Keratinocyte (primary cell): ENCODE measurements around the gene AGRN. TPM values are rescaled to one million over a fixed set of nuclear protein-coding genes. Genes with fewer than 3 reads are reported as not detected.
"Not testable (repeated sequence)": the region's sequence is repeated elsewhere in the genome, so short reads cannot be mapped to it uniquely, and the experiment has no call there.

Experiments used
- DNase-seq: peaks from one replicate; pipeline ENCODE4 v3.0.0-alpha.2; 2011; ENCODE audit warnings: low read depth, missing footprints, low spot score
- FAIRE-seq: peaks from 2 replicates; lab custom pipeline; 2011; peaks lifted over from hg19 to GRCh38; lab: Jason Lieb, UNC
- H2AFZ ChIP-seq: 2 replicates; pipeline ENCODE4 v1.6.0; 2012; ENCODE audit warnings: low read length, control low read depth, inconsistent platforms; ENCODE audit not compliant: control insufficient read depth
- H3K27ac ChIP-seq: 2 replicates; pipeline ENCODE4 v1.5.1; 2011; ENCODE audit warnings: low read length; ENCODE audit not compliant: control insufficient read depth, insufficient read depth
- H3K27me3 ChIP-seq: 3 replicates; pipeline ENCODE4 v1.6.0; 2011; ENCODE audit warnings: low read length; ENCODE audit not compliant: control insufficient read depth, insufficient read depth; ENCODE audit errors: extremely low read depth
- H3K36me3 ChIP-seq, 2 experiments: 2 replicates in 1 of 2; 3 replicates in 1 of 2; pipeline ENCODE4 v1.5.1; 2011; ENCODE audit warnings: low read length in 2 of 2, mild to moderate bottlenecking in 1 of 2; ENCODE audit not compliant: control insufficient read depth in 2 of 2, insufficient read depth in 2 of 2; ENCODE audit errors: extremely low read depth in 1 of 2
- H3K4me1 ChIP-seq: 3 replicates; pipeline ENCODE4 v1.5.1; 2011; ENCODE audit warnings: low read length; ENCODE audit not compliant: control insufficient read depth, insufficient read depth; ENCODE audit errors: extremely low read depth
- H3K4me2 ChIP-seq: 3 replicates; pipeline ENCODE4 v1.6.0; 2011; ENCODE audit warnings: low read depth, low read length; ENCODE audit not compliant: control insufficient read depth, insufficient read depth; ENCODE audit errors: extremely low read depth
- H3K4me3 ChIP-seq, 3 experiments: fragments of 200-600 bp in 1 of 3; sonication (generic) in 1 of 3; 2 replicates in 2 of 3; 3 replicates in 1 of 3; pipeline ENCODE4 v1.5.1; 2011 to 2016; ENCODE audit warnings: low read length in 3 of 3, mild to moderate bottlenecking in 3 of 3, control low read depth in 2 of 3, inconsistent platforms in 1 of 3, low read depth in 1 of 3, mixed read lengths in 1 of 3, mixed run types in 1 of 3, moderate library complexity in 1 of 3; ENCODE audit not compliant: control insufficient read depth in 2 of 3, insufficient read depth in 2 of 3; ENCODE audit errors: extremely low read depth in 1 of 3
- H3K79me2 ChIP-seq: 2 replicates; pipeline ENCODE4 v1.6.0; 2012; ENCODE audit warnings: low read length; ENCODE audit not compliant: control insufficient read depth, insufficient read depth
- H3K9ac ChIP-seq: 3 replicates; pipeline ENCODE4 v1.6.0; 2011; ENCODE audit warnings: low read length; ENCODE audit not compliant: control insufficient read depth, insufficient read depth; ENCODE audit errors: extremely low read depth
- H3K9me1 ChIP-seq: 3 replicates; pipeline ENCODE4 v1.6.0; 2011; ENCODE audit warnings: low read length; ENCODE audit not compliant: control insufficient read depth, insufficient read depth; ENCODE audit errors: extremely low read depth
- H3K9me3 ChIP-seq: 2 replicates; pipeline ENCODE4 v1.5.1; 2012; ENCODE audit warnings: low read depth, low read length; ENCODE audit not compliant: control insufficient read depth
- H4K20me1 ChIP-seq: 3 replicates; pipeline ENCODE4 v1.6.0; 2011; ENCODE audit warnings: low read length; ENCODE audit not compliant: control insufficient read depth, insufficient read depth; ENCODE audit errors: extremely low read depth
- EZH2 ChIP-seq: IDR thresholded peaks from one replicate; pipeline ENCODE4 v1.6.1; 2012; ENCODE audit warnings: inconsistent platforms, mild to moderate bottlenecking, low read length, moderate library complexity
- dilution Hi-C: fragments of 300-500 bp; cut with MboI; formaldehyde crosslinking; loops from one replicate; pipeline ENCODE4 v1.7.0; 2020; ENCODE audit warnings: low sequenced_read_pairs; ENCODE audit not compliant: extremely low pct_ligation_motif_present
- polyA plus RNA-seq, 5 experiments: library from polyadenylated mRNA; depleted of rRNA in 3 of 5; stranded (reverse) in 3 of 5; stranded (forward) in 1 of 5; unstranded in 1 of 5; fragments of >200 nt; gene quantifications; 1 replicate in 1 of 5; 2 replicates in 3 of 5; 3 replicates in 1 of 5; pipeline versions ENCODE4 v1.2.1 to v1.2.3, GENCODE V29; 2011 to 2012; ENCODE audit warnings: missing spikeins in 2 of 5, low read depth in 1 of 5, low replicate concordance in 1 of 5
- TF ChIP-seq, protein P1 (sequence below), 3 experiments: IDR thresholded peaks in 1 of 3; conservative IDR thresholded peaks in 1 of 3; optimal IDR thresholded peaks in 1 of 3; 2 replicates in 2 of 3; 3 replicates in 1 of 3; pipeline versions ENCODE3 to v1.5.1; 2011; ENCODE audit warnings: low read length in 3 of 3, mild to moderate bottlenecking in 3 of 3, moderate library complexity in 2 of 3, control low read depth in 1 of 3, inconsistent platforms in 1 of 3; ENCODE audit not compliant: insufficient read depth in 2 of 3; ENCODE audit errors: extremely low read depth in 1 of 3

Gene AGRN
- polyA plus RNA-seq, 1 donor (not counting 4 experiments of a cell fraction or from before 2014, with no cell fraction given) = 72.4 TPM

DNA sequence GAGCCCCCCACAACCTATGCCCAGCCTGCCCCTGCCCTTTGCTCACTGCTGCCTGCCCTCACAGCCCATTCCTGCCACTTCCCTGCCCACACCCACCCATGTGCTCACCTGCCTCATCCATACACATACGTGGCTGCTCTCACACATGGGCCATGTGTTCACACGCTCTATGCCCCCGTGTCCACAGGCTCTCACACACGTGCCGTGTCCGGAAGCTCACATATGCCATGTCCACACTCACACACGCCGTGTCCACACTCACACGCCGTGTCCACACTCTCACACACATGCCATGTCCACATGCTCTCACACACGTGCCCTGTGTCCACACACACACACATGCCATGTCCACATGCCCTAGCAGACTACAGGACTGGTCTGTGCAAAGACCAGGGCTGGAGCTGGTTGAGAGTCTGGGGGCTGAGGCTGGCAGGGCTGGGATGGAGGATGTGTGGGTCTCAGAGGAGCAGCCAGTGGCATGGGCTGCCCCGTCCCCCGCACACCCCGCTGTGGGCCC is 54.8 kb downstream of the AGRN start:
- H3K27me3 ChIP-seq = peaks cover 10% of the 10 kb centered on the region
- no peaks in the 10 kb centered on the region for H3K79me2 ChIP-seq
- H3K27ac ChIP-seq = no peak overlapping the region
- FAIRE-seq (peak; percentile 56), DNase-seq (no peak)
- peaks cover 20% of the 10 kb centered on the region for H3K4me1 ChIP-seq
- H3K36me3 ChIP-seq = no peaks in the 10 kb centered on the region
- H2AFZ ChIP-seq = no peak overlapping the region
- dilution Hi-C loops = no loop called here
- no peaks in the 10 kb centered on the region for H4K20me1 ChIP-seq
- H3K4me2 ChIP-seq = no peak overlapping the region
- H3K9ac ChIP-seq = no peak overlapping the region
- H3K4me3 ChIP-seq = no peak overlapping the region
- no peaks in the 10 kb centered on the region for H3K9me3 ChIP-seq
- no peak for TF ChIP-seq EZH2
- TF ChIP-seq, protein P1, sequence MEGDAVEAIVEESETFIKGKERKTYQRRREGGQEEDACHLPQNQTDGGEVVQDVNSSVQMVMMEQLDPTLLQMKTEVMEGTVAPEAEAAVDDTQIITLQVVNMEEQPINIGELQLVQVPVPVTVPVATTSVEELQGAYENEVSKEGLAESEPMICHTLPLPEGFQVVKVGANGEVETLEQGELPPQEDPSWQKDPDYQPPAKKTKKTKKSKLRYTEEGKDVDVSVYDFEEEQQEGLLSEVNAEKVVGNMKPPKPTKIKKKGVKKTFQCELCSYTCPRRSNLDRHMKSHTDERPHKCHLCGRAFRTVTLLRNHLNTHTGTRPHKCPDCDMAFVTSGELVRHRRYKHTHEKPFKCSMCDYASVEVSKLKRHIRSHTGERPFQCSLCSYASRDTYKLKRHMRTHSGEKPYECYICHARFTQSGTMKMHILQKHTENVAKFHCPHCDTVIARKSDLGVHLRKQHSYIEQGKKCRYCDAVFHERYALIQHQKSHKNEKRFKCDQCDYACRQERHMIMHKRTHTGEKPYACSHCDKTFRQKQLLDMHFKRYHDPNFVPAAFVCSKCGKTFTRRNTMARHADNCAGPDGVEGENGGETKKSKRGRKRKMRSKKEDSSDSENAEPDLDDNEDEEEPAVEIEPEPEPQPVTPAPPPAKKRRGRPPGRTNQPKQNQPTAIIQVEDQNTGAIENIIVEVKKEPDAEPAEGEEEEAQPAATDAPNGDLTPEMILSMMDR (optimal IDR thresholded peaks at IDR 0.05 in 1 of 3, IDR thresholded peaks at IDR 0.05 in 1 of 3, conservative IDR thresholded peaks at IDR 0.05 in 1 of 3; ENCODE audit: extremely low read depth in 1 of 3, insufficient read depth in 2 of 3, low read length in 3 of 3) = no peak
- no peaks in the 10 kb centered on the region for H3K9me1 ChIP-seq

DNA sequence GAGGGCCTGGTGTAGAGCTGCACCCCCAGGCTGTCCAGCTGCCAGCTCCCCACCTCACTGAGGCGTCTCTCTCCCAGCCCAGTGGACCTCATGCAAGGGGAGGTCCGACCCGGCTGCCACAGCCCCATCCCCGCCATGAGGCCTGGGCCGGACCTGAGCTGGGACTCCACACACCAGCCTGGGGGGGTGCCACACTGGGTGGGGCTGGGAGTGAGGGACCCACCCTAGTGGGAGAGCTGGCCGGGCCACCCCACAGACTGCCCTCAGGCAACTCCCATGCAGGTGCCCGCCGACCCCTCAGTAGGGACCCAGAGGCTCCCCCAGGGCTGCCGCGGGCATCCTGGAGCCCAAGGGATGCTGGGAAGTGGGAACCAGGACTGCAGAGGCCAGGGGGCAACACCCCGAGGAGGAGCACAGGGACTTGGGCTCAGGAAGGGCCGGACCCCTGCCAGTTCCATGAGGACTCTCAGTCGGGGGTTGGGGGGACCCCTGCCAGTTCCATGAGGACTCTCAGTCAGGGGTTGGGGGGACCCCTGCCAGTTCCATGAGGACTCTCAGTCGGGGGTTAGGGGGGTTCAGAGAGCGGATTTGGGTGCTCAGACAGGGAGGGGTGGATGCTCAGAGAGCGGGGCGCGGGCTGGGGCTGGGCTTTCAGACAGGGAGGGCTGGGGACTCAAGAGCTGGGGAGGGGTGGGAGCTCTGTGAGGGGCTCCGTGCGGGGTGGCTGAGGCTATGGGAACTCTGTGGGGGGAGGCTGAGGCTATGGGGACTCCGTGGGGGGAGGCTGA is 55.4 kb downstream of the AGRN start:
- H3K4me2 ChIP-seq = no peak overlapping the region
- no peak overlapping the region for H2AFZ ChIP-seq
- H3K36me3 ChIP-seq = no peaks in the 10 kb centered on the region
- no peak overlapping the region for H3K4me3 ChIP-seq
- no peaks in the 10 kb centered on the region for H4K20me1 ChIP-seq
- peaks cover 10% of the 10 kb centered on the region for H3K27me3 ChIP-seq
- TF ChIP-seq EZH2 = no peak
- TF ChIP-seq, protein P1 (optimal IDR thresholded peaks at IDR 0.05 in 1 of 3, IDR thresholded peaks at IDR 0.05 in 1 of 3, conservative IDR thresholded peaks at IDR 0.05 in 1 of 3; ENCODE audit: extremely low read depth in 1 of 3, insufficient read depth in 2 of 3, low read length in 3 of 3) = no peak
- FAIRE-seq (no peak), DNase-seq (no peak)
- dilution Hi-C loops = no loop called here
- no peak overlapping the region for H3K9ac ChIP-seq
- no peaks in the 10 kb centered on the region for H3K79me2 ChIP-seq
- H3K4me1 ChIP-seq = peaks cover 26% of the 10 kb centered on the region
- no peaks in the 10 kb centered on the region for H3K9me3 ChIP-seq
- no peak overlapping the region for H3K27ac ChIP-seq
- H3K9me1 ChIP-seq = no peaks in the 10 kb centered on the region

DNA sequence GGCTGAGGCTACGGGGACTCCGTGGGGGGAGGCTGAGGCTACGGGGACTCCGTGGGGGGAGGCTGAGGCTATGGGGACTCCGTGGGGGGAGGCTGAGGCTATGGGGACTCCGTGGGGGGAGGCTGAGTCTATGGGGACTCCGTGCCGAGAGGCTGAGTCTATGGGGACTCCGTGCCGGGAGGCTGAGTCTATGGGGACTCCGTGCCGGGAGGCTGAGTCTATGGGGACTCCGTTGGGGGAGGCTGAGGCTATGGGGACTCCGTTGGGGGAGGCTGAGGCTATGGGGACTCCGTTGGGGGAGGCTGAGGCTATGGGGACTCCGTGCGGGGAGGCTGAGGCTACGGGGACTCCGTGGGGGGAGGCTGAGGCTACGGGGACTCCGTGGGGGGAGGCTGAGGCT is 57.5 kb downstream of the AGRN start:
- H2AFZ ChIP-seq, H3K4me2 ChIP-seq, H3K79me2 ChIP-seq, dilution Hi-C loops, H3K27ac ChIP-seq, DNase-seq, FAIRE-seq, H3K9ac ChIP-seq, H3K4me3 ChIP-seq, H3K9me1 ChIP-seq, H3K9me3 ChIP-seq, H4K20me1 ChIP-seq, H3K36me3 ChIP-seq: not testable (repeated sequence)
- H3K4me1 ChIP-seq = peaks cover 27% of the 10 kb centered on the region
- peaks cover 10% of the 10 kb centered on the region for H3K27me3 ChIP-seq
